SJCRH30 (cell line): ENCODE measurements around the gene ABRACL. TPM values are rescaled to one million over a fixed set of nuclear protein-coding genes. Genes with fewer than 3 reads are reported as not detected.

ENCODE experiments used
- total RNA-seq: library from RNA; depleted of rRNA; stranded (reverse); fragments of >200 nt; shearing (Covaris generic); gene quantifications from 2 replicates; pipeline ENCODE4 v1.2.3, GENCODE V29; 2014; rRNA removed

ABRACL gene
- total RNA-seq, 1 experiment from 2014 or later, result 55.0 TPM

Other genes starting within 250 kb of the ABRACL start
- gene ECT2L, start 232.7 kb upstream of the ABRACL start, total RNA-seq, result not detected in 2 replicates
- 65.7 and 66.7 TPM in 2 replicates for gene REPS1, start 40.5 kb upstream of the ABRACL start, total RNA-seq
- gene HECA, start 106.3 kb downstream of the ABRACL start, total RNA-seq, result 24.2 and 24.3 TPM in 2 replicates